ENCODE results near the gene VARS2. TPM values are rescaled to one million over a fixed set of nuclear protein-coding genes. Genes with fewer than 3 reads are reported as not detected.

The VARS2 gene
- total RNA-seq, 4 donors from 2014 or later: 9.7 to 16.5 (median 12.8) TPM

DNA sequence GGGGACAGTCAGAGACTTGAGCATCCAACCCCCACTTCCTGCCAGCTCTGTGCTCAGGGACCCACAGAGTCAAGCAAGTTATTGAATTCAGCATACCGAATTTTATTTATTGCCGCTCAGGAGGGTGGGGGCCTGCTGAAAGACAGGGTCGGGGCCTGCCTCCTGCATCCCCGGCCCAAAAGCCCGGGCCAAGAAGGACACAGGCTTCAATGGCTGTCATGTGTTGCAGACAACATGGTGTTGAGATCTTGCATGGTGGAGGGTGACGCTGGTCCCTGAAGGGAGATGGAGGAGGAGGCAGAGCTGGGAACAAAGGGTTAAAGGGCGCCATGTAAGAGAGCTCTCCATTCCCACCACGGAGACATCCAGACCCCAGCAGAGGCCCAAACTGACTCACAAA, 17.2 kb downstream of the VARS2 start:
- 38 to 51% methylated on average over 5 of the region's 8 CpGs for WGBS, 2 donors (ENCODE audit: low coverage in 1 of 2)
- no peaks in the 10 kb centered on the region for H3K4me1 ChIP-seq
- H3K27me3 ChIP-seq: peaks cover 3% of the 10 kb centered on the region
- peaks cover 0 to 10% (median 0%) of the 10 kb centered on the region in 3 donors for H3K9me3 ChIP-seq
- no peak for TF ChIP-seq POLR2A (IDR thresholded peaks at IDR 0.05)
- TF ChIP-seq POLR2AphosphoS5 (IDR thresholded peaks at IDR 0.05): no peak
- no peak for TF ChIP-seq CTCF (IDR thresholded peaks at IDR 0.05)
- TF ChIP-seq EP300 (IDR thresholded peaks at IDR 0.05): no peak
- H3K4me3 ChIP-seq: no peak overlapping the region
- ATAC-seq: no peak
- H3K27ac ChIP-seq: no peak overlapping the region
- peaks cover 0 to 8% of the 10 kb centered on the region in 2 donors for H3K36me3 ChIP-seq

GRCh38 chr6:30931969-30932645, 18.1 kb downstream of the VARS2 start, which contains the start of gene SFTA2:
Gene SFTA2, minus strand, starts transcription at chr6:30932170. Its CDS starts 74 bp downstream, at chr6:30932096.
- Histone ChIP-seq H3K27me3 (peaks cover 11% of the 10 kb centered on the region), H3K4me1 (no peaks in the 10 kb centered on the region), H3K36me3 (no peaks in the 10 kb centered on the region), H3K27ac (no peak within 1 kb of the TSS), H3K9me3 (peaks cover 0 to 10% (median 0%) of the 10 kb centered on the region in 3 donors), H3K4me3 (no peak within 1 kb of the TSS)
- WGBS, 2 donors (ENCODE audit: low coverage in 1 of 2): 77% methylated on average over 3 of the region's 7 CpGs; no CpG with 5 or more reads in 1 of the 2 donors
- no peak for TF ChIP-seq POLR2A (IDR thresholded peaks at IDR 0.05)
- TF ChIP-seq CTCF (IDR thresholded peaks at IDR 0.05): no peak
- no peak for TF ChIP-seq POLR2AphosphoS5 (IDR thresholded peaks at IDR 0.05)
- no peak for TF ChIP-seq EP300 (IDR thresholded peaks at IDR 0.05)
- no peak for ATAC-seq

DNA sequence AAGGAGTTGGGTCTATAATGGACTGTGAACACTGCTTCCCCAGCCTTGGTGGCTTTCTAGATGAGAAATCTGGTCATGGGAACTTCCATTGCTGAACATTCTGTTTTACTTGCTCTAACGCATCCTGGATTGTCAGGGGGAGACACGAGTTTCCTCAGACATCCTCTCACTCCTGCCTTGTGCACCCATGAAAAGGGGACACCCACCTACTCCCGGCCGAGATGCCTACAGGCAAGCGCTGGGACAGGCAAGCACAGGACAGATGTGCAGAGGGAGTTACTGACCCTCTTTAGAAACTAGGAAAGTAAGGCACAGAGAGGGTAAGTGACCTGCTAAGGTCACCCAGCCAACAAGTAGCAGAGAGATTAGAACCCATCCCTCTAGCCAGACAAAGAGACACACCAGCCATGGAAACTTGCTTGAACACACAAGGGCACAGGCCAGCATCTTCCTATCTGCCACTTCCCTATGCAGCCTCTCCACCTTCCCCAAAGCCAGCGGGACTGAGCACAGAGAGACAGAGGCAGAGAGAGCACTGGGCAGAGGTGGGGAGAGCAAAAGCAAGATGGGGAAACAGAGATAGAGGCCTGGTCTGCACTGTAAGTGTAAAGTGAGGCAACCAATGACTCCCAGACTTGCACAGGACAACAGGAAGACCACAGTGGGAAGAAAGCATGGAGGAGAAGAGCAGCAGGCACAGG, 18.8 kb downstream of the VARS2 start:
- Histone ChIP-seq H3K9me3 (peaks cover 0 to 10% (median 0%) of the 10 kb centered on the region in 3 donors), H3K4me1 (no peaks in the 10 kb centered on the region), H3K27ac (no peak overlapping the region), H3K4me3 (no peak overlapping the region), H3K27me3 (peaks cover 18% of the 10 kb centered on the region), H3K36me3 (no peaks in the 10 kb centered on the region)
- TF ChIP-seq CTCF (IDR thresholded peaks at IDR 0.05): no peak
- TF ChIP-seq EP300 (IDR thresholded peaks at IDR 0.05): no peak
- TF ChIP-seq POLR2AphosphoS5 (IDR thresholded peaks at IDR 0.05): no peak
- no peak for TF ChIP-seq POLR2A (IDR thresholded peaks at IDR 0.05)
- WGBS, 2 donors (ENCODE audit: low coverage in 1 of 2): 74% methylated on average over 3 of the region's 6 CpGs; no CpG with 5 or more reads in 1 of the 2 donors
- no peak for ATAC-seq

GRCh38 chr6:30935018-30935417, 21.0 kb downstream of the VARS2 start:
- Histone ChIP-seq H3K27ac (no peak overlapping the region), H3K27me3 (peaks cover 27% of the 10 kb centered on the region), H3K36me3 (no peaks in the 10 kb centered on the region), H3K4me1 (peaks cover 0 to 7% (median 0%) of the 10 kb centered on the region in 3 donors), H3K4me3 (no peak overlapping the region), H3K9me3 (no peaks in the 10 kb centered on the region)
- ATAC-seq: no peak
- 0 to 40% methylated on average over 1 to 2 of the region's 3 CpGs for WGBS, 2 donors (ENCODE audit: low coverage in 1 of 2)
- TF ChIP-seq POLR2A (IDR thresholded peaks at IDR 0.05) (no peak), CTCF (IDR thresholded peaks at IDR 0.05) (no peak), EP300 (IDR thresholded peaks at IDR 0.05) (no peak), POLR2AphosphoS5 (IDR thresholded peaks at IDR 0.05) (no peak)

Measured in gastroesophageal sphincter (tissue), 4 donors.